ENCODE results near the gene REV3L.
A peak's percentile ranks its signal among the peaks of the same experiment; 100 is the strongest.
"Not testable (repeated sequence)": the region's sequence is repeated elsewhere in the genome, so short reads cannot be mapped to it uniquely, and the experiment has no call there.

REV3L gene

DNA sequence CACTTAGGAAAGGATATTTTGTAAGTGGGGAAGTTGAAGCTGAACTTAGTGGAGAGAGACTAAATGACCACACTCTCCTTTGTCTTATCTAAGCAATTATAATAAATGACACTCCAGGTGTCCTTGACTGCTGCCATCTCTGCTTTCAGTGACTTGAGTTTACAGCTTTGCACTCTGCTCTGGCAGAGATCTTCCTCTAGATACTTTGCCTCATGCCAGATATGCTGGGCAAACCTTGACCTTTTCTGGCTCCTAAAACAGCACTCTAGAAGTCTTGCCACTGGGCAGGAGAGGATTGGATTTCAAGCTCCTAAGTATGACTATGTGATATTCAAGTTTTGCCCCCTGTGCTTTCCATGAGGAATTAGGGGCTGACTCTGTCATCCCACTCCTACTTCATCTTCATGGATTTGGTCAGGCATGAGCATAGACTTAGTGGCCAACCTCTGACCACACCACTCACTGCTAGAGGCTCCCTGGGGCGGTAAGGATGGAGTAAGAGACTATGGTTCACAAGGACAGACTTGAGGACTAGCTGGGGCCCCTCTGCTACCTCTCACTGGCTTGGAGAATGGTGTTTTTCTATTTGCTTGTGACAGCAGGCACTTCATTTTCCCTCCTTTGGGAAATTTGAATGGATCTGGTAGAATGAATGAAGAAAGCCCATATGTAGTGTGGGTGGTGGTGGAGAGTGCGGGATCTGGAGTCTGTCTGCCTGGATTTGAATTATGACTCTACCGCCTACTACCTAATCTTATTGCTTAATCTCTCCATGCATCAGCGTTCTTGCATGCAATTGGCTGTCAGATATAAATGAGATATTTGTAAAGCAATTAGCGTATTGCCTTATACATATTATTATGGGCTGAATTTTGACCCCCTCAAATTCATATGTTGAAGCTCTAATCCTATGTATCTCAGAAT lies 191.4 kb downstream of the REV3L start:
- DNase-seq: no peak

DNA sequence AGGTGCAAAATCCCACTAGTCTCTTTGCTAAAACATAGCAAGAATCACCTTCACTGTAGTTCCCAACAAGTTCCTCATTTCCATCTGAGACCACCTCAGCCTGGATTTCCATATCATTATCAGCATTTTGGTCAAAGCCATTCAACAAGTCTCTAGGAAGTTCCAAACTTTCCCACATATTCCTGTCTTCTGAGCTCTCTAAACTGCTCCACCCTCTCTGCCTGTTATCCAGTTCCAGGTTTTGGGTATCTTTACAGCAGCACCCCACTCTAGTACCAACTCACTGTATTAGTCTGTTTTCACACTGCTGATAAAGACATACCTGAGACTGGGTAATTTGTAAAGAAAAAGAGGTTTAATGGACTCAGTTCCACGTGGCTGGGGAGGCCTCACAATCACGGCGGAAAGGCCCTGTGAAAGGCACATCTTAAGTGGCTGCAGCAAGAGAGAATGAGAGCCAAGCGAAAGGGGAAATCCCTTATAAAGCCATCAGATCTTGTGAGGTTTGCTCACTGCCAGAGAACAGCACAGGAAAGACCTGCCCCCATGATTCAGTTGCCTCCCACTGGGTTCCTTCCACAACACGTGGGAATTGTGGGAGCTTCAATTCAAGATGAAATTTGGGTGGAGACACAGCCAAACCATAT lies 192.2 kb downstream of the REV3L start:
- peak in 1 of 5 donors; percentile 29 for DNase-seq

DNA sequence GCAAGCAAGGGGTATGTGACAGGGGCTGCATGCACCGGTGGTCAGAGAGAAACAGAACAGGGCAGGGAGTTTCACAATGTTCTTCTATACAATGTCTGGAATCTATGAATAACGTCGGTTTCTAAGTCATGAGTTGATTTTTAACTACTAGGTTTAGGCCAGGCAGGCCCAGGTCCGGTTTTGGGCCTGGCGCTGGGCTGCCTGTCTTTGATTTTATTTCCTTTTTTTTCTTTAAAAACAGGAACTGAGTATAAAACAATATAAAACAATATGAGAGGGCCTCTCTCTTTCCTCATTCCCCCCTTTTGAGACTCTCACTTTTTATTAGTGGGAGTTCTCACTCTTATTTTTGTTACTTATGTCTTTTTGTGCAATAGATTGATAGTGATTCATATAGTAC lies 198.7 kb downstream of the REV3L start:
- not testable (repeated sequence) for DNase-seq

DNA sequence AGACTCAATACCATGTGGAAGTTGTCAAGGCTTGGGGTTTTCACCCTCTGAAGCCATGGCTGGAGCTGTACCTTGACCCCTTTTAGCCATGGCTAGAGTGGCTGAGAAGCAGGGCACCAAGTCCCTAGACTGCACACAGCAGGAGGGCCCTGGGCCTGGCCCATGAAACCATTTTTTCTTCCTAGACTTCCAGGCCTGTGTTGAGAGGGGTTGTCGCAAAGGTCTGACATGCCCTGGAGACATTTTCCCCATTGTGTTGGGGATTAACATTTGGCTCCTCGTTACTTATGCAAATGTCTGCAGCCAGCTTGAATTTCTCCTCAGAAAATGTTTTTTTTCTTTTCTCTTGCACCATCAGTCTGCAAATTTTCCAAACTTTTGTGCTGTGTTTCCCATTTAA lies 199.3 kb downstream of the REV3L start:
- no peak for DNase-seq

DNA sequence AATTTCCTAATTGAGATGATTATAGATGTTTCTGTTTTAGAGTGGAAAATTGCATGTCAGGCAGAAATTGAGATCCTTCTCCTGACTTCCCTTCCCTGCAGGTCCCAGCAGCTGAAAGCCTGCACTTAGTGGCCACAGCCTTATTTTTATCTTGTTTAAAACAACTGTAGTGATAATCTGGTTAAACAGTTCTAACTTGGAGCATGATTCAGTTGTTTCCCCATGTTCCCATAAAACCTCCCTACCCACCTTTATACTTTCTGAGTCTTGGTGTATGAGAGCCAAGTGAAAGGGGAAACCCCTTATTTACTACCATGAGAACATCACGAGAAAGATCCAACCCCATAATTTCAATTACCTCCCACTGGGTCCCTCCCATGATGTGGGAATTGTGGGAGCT lies 200.5 kb downstream of the REV3L start:
- DNase-seq: no peak

DNA sequence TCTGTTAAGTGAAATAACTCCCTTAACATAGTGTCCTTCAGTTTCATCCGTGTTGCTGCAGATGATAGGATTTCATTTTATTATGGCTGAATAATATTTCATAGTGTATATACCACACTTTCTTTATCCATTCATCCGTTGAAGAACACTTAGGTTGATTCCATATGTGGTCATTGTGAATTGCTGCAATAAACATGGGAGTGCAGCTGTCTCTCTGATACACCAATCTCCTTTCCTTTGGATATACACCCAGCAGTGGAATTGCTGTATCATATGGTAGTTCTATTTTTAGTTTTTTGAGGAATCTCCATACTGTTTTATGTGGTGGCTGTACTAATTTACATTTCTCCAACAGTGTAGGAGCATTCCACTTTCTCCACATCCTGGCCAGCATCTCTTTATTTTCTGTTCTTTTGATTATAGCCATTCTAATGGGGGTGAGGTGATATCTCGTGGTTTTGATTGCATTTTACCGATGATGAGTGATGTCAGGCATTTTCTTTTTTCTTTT lies 202.5 kb downstream of the REV3L start:
- DNase-seq: no peak

DNA sequence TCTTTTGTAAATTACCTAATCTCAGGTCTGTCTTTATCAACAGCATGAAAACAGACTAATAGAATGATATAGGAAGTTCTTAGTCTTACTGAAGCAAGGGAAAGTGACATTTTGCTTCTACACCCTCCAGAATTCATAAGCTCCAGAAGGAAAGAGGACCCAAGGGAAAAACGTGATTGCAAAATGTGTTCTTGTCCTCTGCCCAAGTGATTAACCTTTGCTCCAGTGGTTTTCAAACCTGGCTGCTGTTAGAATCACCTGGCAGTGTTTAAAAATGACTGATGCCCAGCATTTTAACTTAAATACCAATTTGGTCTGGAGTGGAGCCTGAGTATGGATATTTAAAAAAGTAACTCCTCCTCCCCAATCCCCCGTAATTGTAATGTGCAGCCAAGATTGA lies 204.3 kb downstream of the REV3L start:
- DNase-seq: no peak

DNA sequence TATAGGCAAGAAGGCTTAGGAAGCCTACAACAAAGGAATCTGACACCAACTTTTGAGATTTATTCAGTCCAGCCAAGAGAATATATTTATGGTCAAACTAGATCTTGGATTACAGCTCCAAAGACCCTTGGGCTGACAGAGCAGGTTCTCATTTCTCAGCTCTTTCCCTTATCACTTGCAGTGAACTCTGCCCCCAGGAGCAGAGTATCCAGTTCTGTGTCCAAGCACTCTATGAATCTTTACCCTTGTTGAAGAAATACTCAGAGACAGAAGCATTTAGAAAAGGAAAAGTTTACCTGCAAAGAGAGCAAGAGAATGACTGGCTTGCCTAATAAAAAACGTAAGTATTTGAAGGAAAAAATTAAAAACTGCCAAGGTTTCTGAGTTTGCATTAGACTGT lies 205.2 kb downstream of the REV3L start:
- no peak for DNase-seq

DNA sequence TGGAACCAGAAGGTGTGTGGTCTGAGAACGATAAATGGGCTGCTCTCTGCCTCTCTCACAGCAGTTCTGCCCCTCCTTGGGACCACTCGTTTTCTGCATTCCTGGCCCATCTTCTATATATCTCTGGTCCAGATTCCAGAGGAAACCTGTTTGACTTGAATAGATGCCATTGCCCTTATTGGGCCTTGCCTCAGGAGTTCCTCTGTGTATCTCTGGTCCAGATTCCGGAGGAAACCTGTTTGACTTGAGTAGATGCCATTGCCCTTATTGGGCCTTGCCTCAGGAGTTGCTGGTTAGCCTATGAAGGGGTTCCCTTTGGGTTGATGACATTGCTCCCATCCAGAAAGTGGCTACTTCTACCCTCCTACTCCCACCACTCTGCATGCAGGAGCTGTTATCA lies 206.3 kb downstream of the REV3L start:
- DNase-seq: no peak

DNA sequence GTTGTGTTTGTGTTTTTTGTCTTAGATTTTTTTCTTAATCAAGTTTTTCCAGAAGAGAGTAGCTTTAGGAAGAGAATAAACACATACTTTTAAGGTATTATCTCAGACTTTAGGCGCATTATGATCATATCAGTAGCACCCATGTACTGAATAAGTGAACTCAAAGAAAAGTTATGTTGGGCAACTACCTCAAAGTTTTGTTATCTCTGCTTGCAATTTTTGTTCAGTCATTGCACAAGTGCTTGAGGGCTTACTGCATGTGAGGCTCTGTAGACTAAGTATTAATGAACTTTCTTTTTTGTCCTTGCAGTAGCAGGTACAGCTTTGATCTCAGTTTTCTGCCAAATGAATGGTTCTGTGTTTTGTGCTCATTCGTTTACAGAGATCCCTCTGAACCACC lies 206.7 kb downstream of the REV3L start:
- DNase-seq: no peak

DNA sequence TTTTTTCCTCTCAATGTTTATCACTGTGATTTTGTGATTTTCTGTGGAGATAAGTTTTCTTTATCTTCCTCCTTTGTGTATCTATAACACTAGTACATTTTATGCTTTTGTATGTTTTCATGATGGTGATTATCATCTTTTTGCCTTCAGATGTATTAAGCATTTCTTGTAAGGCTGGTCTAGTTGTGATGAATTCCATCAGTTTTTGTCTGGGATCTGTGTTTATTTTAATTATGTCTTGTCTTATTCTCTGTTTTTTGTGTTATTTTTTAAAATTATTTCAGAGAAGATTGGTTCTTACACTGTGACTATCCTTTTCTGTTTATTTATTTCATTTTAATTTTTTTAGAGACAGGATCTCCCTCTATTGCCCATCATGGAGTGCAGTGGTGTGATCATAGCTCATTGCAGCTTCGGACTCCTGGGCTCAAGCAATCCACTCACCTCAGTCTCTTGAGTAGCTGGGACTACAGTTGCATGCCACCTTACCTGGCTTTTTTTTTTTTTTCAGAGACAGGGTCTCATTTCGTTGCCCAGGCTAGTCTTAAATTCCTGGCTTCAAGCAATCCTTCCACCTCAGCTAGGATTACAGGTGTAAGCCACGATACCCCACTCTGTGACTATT lies 208.3 kb downstream of the REV3L start:
- no peak for DNase-seq

DNA sequence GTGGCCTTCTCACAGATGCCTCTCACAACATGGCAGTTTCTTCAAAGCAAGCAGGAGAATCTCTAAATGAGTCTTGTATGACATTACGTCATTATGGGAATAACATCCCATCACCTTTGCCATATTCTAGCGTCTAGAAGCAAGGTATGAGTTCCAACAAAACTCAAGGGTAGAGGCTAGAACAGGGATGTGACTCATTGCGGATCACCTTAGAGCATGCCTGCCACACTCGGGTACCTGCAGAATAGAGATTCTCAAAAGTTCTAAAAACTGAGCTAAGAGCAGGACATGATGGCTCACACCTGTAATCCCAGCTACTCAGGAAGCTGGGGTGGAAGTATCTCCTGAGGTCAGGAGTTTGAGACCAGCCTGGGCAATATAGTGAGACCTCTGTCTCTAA lies 212.9 kb downstream of the REV3L start:
- DNase-seq: no peak

DNA sequence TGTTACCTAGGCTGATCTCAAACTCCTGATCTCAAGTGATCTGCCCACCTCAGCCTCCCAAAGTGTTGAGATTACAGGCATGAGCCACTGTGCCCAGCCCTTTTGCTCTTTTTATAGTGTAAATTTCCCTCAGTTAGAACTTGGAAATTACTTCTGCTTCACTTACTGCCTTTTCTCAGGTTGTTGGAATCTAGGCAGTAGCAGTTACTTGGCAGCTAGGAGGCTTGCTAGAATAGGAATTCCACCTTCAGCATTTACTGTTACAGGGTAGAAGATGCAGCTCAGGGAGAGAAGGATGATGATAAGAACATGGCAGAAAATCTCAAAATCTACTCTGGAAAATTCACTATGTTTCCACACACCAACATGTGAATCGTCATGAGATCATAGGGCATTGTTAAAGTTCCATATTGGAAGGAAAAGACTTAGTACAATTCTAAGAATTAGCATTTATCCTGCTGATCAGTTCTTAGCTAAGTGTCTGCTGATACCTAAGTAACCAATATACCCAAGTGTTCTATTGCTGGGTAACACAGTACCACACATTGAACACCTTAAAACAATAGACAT lies 213.5 kb downstream of the REV3L start:
- DNase-seq: no peak

DNA sequence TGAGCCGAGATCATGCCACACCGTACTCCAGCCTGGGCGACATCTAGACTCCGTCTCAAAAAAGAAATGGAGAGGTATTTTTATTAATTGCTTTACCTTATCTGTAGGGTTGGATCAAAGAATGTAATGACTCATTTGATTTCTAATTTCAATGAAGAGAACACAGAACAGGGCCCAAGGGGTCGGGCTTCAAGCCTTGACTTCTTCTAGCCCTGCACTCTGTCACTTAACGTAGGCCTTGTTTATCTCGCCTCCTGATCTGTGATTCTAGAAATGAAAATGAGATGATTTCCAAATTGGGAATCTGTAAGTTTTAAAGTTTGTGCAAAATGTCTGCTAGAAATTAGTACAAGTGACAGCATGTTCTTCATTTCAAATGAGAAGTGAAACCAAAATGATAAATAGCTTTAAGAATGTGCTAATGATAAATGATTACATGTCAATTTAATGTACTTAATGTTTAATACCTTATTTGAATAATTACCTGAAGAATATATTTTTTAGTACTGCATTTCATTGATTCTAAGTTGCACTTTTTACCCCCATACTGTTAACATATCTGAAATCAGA lies 215.2 kb downstream of the REV3L start:
- no peak for DNase-seq

DNA sequence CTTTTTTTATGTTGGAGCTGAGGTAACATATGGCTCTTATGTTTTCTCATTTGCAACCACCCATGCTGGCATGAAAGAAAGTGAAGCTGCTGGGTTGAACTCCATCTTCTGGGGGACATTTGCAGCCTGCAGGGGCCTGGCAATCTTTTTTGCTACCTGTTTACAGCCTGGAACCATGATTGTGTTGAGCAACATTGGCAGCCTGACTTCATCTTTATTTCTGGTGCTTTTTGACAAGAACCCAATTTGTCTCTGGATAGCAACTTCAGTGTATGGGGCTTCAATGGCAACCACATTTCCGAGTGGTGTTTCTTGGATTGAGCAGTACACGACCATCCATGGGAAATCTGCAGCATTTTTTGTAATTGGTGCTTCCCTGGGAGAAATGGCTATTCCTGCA lies 216.7 kb downstream of the REV3L start:
- no peak for DNase-seq

DNA sequence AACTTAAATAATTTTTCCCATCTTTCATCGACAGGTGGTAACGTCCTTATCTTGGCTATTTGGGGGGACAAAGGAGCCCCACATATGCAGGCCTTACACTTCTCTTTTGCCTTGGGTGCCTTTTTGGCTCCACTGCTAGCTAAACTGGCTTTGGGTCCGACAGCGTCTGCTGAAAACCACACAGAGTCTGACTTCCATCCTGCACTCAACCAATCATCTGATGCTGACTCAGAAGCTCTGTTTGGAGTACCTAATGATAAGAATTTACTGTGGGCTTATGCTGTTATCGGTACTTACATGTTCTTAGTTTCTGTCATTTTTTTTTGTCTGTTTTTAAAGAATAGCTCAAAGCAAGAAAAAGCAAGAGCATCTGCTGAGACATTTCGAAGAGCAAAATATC lies 217.2 kb downstream of the REV3L start:
- DNase-seq: no peak

DNA sequence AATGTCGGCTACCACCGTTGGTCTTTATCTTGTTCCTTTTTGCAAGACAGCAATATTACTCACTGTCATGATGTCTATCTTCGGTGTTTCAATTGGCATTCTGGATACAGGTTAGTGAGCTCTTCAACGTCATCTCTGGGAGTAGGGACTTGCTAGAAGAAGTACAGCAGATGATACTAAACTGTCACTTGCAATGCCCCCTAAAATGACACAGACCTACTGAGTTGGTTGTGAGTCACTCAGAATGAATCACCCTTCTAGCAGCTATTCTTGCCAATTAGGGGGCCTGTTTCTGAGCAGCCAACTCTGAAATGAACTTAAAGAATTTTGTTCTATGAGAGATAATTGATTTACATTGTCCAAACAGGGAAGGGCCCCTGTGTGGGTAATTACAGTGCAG lies 219.2 kb downstream of the REV3L start:
- DNase-seq: no peak

DNA sequence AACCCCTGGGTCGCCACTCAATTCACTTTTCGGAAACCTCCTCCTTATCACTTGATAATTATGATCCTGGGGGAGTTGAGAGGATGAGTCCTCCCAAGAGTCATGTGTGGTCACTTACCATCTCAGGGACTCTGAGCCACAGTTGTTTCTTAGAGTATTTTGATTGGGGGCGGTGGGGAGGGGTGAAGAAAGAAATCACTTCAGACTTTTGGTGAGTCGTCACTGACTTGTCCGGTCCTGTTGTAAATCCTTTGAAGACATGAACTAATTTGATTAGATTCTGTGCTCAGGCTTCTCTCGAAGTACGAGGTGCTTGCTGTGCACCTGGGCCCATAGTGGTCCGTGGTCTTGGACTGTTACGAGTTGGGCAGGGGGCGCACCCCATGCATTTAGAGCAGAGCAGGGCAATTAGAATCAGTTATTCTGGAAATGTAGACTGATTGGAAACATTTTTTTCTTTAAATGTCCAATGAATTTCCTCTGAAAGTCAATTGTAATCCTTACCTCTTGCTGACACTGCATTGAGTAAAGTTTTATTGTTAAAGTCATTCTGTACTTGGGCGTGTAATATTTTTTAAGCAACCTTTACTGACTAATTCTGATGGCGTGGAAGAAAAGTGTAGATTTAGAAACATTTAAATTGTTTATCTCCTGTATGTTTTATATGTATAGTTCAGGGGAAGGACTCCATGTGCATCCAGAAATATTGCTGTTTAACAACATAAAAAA lies 222.3 kb downstream of the REV3L start:
- no peak for DNase-seq

DNA sequence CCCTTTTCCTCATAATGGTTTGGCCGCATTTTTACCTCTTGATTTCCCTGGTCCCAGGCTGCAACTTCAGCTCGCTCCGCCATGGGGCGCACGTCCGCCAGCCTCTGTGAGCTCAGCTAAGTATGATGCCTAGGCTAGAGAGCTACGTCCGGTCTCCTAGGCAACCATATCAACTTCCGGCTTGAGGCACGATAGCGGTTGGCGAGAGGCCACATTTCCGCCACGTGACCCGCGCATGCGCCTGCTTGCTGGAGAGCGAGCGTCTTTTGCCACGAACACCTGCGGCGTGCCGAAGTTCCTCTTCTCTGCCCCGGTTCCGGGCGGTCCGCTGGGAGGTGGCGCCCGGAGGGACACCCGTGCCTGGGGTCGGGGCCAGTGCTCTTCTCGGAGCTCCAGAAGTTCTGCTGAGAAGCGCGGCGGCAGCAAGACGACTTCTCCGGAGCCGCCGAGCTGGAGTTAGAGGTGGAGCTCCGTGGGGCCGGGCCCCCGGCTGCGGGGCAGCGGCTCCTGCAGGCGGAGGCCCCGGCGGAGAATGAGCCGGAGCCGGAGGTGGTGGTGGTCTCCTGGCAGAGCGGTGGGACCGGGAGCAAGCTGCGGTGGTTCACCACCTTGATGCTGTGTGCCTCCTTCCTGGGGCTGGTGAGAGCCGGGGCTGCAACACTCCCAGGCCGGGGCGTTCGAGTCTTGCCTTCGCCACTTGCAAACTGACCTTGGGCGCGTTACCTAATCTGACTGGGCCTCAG lies 223.8 kb downstream of the REV3L start:
- DNase-seq: peak; percentile 96 to 99 (median 98)

DNA sequence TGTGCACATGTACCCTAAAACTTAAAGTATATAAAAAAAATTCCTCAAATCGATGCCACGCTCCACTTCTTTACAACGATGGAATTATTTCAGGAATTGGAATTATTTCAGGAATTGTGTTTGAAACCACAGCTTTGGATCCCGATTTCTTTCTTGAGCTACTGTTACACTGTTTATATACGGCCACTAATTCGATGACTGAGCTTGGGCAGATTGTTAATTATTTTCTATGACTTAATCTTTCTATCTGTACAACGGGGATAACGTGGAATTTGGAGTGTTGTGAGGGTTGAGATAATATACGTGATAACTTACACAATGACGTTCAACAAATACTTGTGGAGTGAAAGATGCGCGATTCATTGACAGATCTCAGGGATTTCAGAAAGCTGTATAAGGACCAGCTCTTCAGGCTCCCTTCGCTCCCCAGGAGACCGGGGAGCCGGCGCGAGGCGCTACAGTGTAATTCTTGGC lies 224.4 kb downstream of the REV3L start:
- DNase-seq: no peak

DNA sequence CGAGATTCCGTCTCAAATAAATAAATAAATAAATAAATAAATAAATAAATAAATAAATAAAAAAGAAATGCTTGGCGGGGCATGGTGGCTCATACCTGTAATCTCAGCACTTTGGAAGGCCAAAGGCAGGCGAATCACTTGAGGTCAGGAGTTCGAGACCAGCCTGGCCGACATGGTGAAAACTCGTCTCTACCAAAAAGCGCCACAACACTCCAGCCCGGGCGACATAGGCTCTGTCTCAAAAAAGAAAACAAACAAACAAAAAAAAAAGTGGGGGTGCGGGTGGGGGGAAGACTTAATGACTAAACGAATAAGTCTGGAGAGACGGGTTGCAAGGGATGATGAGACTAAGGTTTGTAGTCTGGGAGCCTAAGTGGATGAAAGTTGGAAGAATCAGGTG lies 225.0 kb downstream of the REV3L start:
- no peak for DNase-seq

All from T-helper 1 cell (primary cell).